ENCODE results near the gene THAP7.

DNA sequence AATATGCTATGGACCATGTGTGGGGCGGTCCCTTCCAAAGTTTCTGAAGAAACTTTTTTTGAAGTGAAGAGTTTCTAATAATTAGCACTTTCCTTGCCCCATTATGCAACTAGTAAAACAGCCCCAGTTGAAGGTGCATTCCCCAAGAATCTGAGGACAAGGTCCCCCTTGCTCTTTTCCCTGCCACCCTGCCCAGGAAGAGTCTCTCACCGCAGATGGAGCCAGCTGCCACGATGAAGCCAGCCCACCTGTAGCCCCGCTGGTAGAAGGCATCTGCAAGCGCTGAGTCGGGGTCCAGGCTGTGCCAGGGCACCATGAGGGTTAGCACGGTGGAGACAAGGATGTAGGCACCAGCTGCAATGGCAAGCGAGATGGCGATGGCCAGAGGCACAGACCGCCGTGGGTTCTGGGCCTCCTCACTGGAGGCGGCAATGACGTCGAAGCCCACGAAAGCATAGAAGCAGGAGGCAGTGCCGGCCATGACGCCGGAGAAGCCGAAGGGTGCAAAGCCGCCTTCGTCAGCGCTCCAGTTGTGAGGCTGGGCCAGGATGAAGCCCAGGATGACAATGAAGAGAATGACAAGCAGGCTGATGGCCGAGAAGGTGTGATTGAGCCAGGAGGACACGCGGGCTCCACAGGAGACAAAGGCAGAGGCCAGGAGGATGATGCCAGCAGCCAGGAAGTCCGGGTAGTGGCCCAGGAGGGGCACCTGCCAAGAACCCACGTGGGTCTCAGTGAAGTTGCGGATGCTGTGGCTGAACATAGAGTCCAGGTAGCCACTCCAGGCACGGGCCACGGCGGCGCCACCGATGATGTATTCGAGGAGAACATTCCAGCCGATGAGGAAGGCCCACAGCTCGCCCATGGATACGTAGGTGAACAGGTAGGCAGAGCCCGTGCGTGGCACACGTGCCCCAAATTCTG, 29.0 kb upstream of the THAP7 start:
- TF ChIP-seq NR3C1 (CRISPR knock-in tag; IDR thresholded peaks at IDR 0.05) (no peak), RFXAP (CRISPR knock-in tag; IDR thresholded peaks at IDR 0.05; ENCODE audit: borderline replicate concordance) (no peak), JUND (CRISPR knock-in tag; IDR thresholded peaks at IDR 0.05) (no peak), POLR2A (IDR thresholded peaks at IDR 0.05; ENCODE audit: insufficient read depth in 1 of 2, low read depth in 2 of 2, low read length in 2 of 2) (no peak), ZNF451 (CRISPR knock-in tag; IDR thresholded peaks at IDR 0.05) (no peak), NR2F1 (CRISPR knock-in tag; IDR thresholded peaks at IDR 0.05) (no peak), CC2D1A (CRISPR knock-in tag; IDR thresholded peaks at IDR 0.05) (no peak)
- TF ChIP-seq, protein P1, sequence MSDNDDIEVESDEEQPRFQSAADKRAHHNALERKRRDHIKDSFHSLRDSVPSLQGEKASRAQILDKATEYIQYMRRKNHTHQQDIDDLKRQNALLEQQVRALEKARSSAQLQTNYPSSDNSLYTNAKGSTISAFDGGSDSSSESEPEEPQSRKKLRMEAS (IDR thresholded peaks at IDR 0.05) = no peak
- TF ChIP-seq, protein P2, sequence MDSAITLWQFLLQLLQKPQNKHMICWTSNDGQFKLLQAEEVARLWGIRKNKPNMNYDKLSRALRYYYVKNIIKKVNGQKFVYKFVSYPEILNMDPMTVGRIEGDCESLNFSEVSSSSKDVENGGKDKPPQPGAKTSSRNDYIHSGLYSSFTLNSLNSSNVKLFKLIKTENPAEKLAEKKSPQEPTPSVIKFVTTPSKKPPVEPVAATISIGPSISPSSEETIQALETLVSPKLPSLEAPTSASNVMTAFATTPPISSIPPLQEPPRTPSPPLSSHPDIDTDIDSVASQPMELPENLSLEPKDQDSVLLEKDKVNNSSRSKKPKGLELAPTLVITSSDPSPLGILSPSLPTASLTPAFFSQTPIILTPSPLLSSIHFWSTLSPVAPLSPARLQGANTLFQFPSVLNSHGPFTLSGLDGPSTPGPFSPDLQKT (CRISPR knock-in tag; IDR thresholded peaks at IDR 0.05; ENCODE audit: borderline replicate concordance) = no peak
- TF ChIP-seq, protein P3, sequence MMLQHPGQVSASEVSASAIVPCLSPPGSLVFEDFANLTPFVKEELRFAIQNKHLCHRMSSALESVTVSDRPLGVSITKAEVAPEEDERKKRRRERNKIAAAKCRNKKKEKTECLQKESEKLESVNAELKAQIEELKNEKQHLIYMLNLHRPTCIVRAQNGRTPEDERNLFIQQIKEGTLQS (CRISPR knock-in tag; IDR thresholded peaks at IDR 0.05) = no peak
